ENCODE results near the gene RNF32. TPM values are rescaled to one million over a fixed set of nuclear protein-coding genes. Genes with fewer than 3 reads are reported as not detected.

The RNF32 gene
- total RNA-seq, 2 donors from 2014 or later = 0.79 TPM; not detected in 1

DNA sequence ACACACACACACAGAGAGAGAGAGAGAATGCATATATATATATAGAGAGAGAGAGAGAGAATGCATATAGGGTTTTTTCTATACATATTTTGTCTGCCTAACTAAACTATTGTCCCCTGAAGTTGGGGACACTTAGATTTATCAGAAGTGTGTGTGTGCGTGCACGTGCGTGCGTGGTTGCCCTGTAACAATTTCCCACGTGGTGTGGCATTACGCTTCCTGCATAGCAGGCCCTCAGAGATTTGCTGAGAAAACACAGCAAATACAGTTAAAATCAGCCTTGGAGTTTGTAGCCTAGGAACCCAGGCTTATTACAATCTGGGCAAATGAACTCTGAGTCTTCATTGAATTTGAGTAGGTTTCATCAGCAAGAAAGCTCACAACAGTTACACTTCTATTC lies 14.7 kb downstream of the RNF32 start:
- Histone ChIP-seq H3K27ac (no peak overlapping the region), H3K4me1 (no peaks in the 10 kb centered on the region), H3K4me3 (no peak overlapping the region), H3K36me3 (no peaks in the 10 kb centered on the region), H3K27me3 (no peaks in the 10 kb centered on the region), H3K9me3 (no peaks in the 10 kb centered on the region)
- no peak for DNase-seq (ENCODE audit: low spot score)
- TF ChIP-seq, protein P1, sequence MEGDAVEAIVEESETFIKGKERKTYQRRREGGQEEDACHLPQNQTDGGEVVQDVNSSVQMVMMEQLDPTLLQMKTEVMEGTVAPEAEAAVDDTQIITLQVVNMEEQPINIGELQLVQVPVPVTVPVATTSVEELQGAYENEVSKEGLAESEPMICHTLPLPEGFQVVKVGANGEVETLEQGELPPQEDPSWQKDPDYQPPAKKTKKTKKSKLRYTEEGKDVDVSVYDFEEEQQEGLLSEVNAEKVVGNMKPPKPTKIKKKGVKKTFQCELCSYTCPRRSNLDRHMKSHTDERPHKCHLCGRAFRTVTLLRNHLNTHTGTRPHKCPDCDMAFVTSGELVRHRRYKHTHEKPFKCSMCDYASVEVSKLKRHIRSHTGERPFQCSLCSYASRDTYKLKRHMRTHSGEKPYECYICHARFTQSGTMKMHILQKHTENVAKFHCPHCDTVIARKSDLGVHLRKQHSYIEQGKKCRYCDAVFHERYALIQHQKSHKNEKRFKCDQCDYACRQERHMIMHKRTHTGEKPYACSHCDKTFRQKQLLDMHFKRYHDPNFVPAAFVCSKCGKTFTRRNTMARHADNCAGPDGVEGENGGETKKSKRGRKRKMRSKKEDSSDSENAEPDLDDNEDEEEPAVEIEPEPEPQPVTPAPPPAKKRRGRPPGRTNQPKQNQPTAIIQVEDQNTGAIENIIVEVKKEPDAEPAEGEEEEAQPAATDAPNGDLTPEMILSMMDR (IDR thresholded peaks at IDR 0.05) = no peak

DNA sequence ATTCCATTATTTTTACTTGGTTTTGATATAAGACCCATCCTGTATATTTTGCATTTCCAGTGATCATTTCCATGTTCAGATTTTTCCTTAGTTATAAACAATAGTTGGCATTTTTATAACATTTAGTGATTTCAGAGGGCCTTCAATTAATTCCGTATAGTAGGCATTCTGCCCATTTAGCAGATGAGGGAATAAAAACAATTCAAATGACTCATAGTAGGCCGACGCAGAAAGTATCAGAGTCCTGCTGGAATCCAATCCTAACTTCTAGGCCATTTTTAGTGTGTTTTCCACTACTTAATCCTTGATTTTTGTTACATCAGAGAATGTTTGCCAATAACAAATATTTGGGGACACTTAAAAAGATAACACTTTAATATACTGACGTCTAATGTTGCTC lies 15.4 kb downstream of the RNF32 start:
- H3K9me3 ChIP-seq = no peaks in the 10 kb centered on the region
- no peaks in the 10 kb centered on the region for H3K4me1 ChIP-seq
- no peak for DNase-seq (ENCODE audit: low spot score)
- no peaks in the 10 kb centered on the region for H3K36me3 ChIP-seq
- TF ChIP-seq, protein P1 (IDR thresholded peaks at IDR 0.05) = no peak
- no peak overlapping the region for H3K4me3 ChIP-seq
- no peaks in the 10 kb centered on the region for H3K27me3 ChIP-seq
- no peak overlapping the region for H3K27ac ChIP-seq

DNA sequence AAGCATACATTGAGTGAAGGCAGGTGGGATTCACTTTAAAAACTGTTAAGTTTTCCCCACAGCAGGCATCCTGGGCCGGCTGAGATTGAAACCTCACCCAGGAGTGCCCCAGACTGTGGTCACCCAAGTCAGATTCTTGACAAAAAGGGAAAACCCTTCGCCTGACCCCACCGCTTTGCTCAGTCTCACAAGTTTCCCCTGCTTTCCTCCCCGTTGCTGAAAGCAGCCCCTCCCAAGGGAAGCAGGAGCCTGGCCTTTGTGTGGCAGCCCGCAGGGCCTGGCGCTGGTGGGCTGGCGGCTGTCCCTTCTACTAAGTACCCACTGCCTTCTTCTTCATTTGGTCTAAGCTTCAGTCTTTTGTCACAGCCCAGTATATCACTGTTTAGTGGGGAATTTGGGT lies 16.0 kb downstream of the RNF32 start:
- Histone ChIP-seq H3K27ac (no peak overlapping the region), H3K36me3 (no peaks in the 10 kb centered on the region), H3K4me3 (no peak overlapping the region), H3K9me3 (no peaks in the 10 kb centered on the region), H3K4me1 (no peaks in the 10 kb centered on the region), H3K27me3 (no peaks in the 10 kb centered on the region)
- TF ChIP-seq, protein P1 (IDR thresholded peaks at IDR 0.05) = no peak
- no peak for DNase-seq (ENCODE audit: low spot score)

GRCh38 chr7:156657681-156658080 lies 17.1 kb downstream of the RNF32 start:
- no peaks in the 10 kb centered on the region for H3K9me3 ChIP-seq
- no peak overlapping the region for H3K4me3 ChIP-seq
- DNase-seq (ENCODE audit: low spot score) = no peak
- H3K27ac ChIP-seq = no peak overlapping the region
- H3K36me3 ChIP-seq = no peaks in the 10 kb centered on the region
- TF ChIP-seq, protein P1 (IDR thresholded peaks at IDR 0.05) = no peak
- H3K27me3 ChIP-seq = no peaks in the 10 kb centered on the region
- H3K4me1 ChIP-seq = no peaks in the 10 kb centered on the region

DNA sequence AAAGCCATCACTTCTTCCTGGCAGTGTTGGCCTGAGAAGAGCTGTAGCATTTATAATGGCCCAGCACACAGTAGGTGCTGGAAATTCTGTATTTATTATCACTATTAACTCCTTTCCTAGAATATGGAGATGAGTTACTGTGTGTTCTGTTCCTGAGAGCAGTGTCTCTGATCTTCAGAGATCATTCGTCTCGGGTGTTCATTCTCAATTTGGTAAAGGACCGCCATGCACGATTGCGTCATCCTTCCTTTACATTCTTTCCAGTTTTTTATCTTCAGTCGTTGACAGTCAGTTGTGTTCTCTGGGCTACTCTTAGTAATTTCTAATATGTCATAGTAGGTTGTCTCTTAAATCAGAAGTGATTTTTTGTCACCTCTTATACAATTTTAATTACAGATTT lies 18.6 kb downstream of the RNF32 start:
- no peaks in the 10 kb centered on the region for H3K9me3 ChIP-seq
- DNase-seq (ENCODE audit: low spot score) = no peak
- no peak overlapping the region for H3K4me3 ChIP-seq
- no peaks in the 10 kb centered on the region for H3K4me1 ChIP-seq
- no peaks in the 10 kb centered on the region for H3K27me3 ChIP-seq
- no peak overlapping the region for H3K27ac ChIP-seq
- H3K36me3 ChIP-seq = no peaks in the 10 kb centered on the region
- TF ChIP-seq, protein P1 (IDR thresholded peaks at IDR 0.05) = no peak

DNA sequence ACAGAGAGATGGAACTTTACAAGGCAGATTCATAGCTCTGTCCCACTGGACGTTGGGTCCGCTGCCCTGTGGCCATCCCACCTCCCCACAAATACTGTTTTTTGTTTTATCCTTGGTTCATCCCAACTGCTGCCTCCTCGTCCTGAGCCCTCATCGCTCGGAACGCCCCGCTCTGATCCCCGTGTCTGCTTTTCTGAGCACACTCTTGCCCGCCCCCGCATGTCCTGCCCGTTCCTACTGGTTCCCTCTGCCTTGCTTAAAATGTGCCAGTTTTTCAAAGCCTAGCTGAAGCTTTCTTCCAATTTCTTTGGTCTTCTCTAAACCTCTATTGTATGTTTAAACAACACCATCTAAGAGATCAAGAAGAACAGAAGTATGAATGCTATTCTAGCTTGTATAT lies 19.4 kb downstream of the RNF32 start:
- H3K4me3 ChIP-seq = no peak overlapping the region
- no peak for DNase-seq (ENCODE audit: low spot score)
- H3K27me3 ChIP-seq = no peaks in the 10 kb centered on the region
- no peaks in the 10 kb centered on the region for H3K36me3 ChIP-seq
- no peaks in the 10 kb centered on the region for H3K9me3 ChIP-seq
- H3K4me1 ChIP-seq = no peaks in the 10 kb centered on the region
- TF ChIP-seq, protein P1 (IDR thresholded peaks at IDR 0.05) = no peak
- no peak overlapping the region for H3K27ac ChIP-seq
